ENCODE measurements around the gene CLASP1.

DNA sequence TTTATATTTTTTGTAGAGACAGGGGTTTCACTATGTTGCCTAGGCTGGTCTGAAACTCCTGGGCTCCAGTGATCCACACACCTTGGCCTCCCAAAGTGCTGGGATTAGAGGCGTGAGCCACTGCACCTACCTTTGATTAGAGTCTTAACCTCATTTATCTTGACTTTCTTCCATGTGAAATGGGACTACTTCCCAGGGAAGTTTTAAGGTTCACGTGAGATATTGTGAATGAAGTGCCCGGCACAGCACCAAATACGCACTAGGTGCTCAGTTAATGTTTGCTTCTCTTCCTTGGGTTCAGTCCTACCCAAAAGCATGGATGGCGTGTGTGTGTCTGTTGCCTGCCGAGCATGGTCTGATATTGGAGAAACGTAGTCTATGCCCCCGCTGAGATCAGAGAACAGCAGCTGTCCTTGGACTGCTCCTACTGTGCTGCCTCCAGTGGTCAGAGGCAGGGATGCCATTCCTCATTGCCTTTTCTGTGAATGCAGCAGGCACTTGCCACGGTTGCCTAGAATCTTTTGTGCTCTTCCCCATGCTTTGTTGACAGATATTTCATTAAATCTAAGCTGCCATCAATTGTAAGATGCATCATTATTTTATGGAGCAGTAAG, 351.9 kb downstream of the CLASP1 start:
- TF ChIP-seq, protein P1, sequence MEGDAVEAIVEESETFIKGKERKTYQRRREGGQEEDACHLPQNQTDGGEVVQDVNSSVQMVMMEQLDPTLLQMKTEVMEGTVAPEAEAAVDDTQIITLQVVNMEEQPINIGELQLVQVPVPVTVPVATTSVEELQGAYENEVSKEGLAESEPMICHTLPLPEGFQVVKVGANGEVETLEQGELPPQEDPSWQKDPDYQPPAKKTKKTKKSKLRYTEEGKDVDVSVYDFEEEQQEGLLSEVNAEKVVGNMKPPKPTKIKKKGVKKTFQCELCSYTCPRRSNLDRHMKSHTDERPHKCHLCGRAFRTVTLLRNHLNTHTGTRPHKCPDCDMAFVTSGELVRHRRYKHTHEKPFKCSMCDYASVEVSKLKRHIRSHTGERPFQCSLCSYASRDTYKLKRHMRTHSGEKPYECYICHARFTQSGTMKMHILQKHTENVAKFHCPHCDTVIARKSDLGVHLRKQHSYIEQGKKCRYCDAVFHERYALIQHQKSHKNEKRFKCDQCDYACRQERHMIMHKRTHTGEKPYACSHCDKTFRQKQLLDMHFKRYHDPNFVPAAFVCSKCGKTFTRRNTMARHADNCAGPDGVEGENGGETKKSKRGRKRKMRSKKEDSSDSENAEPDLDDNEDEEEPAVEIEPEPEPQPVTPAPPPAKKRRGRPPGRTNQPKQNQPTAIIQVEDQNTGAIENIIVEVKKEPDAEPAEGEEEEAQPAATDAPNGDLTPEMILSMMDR (IDR thresholded peaks at IDR 0.05), result peak in 4 of 6 experiments; percentile 38 to 67 (median 44)
- TF ChIP-seq POLR2A (IDR thresholded peaks at IDR 0.05), result no peak
